GM13977 (cell line): ENCODE data around the gene TEX14.

Experiments used
- DNase-seq: peaks from one replicate; pipeline ENCODE4 v3.0.0; 2012; ENCODE audit warnings: low spot score
- CTCF ChIP-seq: IDR thresholded peaks from 2 replicates; pipeline ENCODE4 v1.5.1; 2012; ENCODE audit warnings: mild to moderate bottlenecking, control low read depth; ENCODE audit not compliant: insufficient read depth; ENCODE audit errors: extremely low read depth, missing control alignments
- in situ Hi-C: fragments of 300-500 bp; cut with MboI; formaldehyde crosslinking; loops from one replicate; pipeline ENCODE4 v1.12.0; 2022; ENCODE audit warnings: low sequenced_read_pairs, low pct_unique_long_range_greater_than_20kb, mixed read lengths, inconsistent platforms; ENCODE audit not compliant: unreplicated experiment

The TEX14 gene, protein sequence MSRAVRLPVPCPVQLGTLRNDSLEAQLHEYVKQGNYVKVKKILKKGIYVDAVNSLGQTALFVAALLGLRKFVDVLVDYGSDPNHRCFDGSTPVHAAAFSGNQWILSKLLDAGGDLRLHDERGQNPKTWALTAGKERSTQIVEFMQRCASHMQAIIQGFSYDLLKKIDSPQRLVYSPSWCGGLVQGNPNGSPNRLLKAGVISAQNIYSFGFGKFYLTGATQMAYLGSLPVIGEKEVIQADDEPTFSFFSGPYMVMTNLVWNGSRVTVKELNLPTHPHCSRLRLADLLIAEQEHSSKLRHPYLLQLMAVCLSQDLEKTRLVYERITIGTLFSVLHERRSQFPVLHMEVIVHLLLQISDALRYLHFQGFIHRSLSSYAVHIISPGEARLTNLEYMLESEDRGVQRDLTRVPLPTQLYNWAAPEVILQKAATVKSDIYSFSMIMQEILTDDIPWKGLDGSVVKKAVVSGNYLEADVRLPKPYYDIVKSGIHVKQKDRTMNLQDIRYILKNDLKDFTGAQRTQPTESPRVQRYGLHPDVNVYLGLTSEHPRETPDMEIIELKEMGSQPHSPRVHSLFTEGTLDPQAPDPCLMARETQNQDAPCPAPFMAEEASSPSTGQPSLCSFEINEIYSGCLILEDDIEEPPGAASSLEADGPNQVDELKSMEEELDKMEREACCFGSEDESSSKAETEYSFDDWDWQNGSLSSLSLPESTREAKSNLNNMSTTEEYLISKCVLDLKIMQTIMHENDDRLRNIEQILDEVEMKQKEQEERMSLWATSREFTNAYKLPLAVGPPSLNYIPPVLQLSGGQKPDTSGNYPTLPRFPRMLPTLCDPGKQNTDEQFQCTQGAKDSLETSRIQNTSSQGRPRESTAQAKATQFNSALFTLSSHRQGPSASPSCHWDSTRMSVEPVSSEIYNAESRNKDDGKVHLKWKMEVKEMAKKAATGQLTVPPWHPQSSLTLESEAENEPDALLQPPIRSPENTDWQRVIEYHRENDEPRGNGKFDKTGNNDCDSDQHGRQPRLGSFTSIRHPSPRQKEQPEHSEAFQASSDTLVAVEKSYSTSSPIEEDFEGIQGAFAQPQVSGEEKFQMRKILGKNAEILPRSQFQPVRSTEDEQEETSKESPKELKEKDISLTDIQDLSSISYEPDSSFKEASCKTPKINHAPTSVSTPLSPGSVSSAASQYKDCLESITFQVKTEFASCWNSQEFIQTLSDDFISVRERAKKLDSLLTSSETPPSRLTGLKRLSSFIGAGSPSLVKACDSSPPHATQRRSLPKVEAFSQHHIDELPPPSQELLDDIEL (N-terminal part only)

GRCh38 chr17:58691701-58692238 lies at the start of gene TEX14:
TEX14 (minus strand) TSS chr17:58692045; CDS start chr17:58652001, 40,044 bp downstream.
- in situ Hi-C loops = no loop called here
- DNase-seq = no peak
- TF ChIP-seq CTCF = no peak

GRCh38 chr17:58741121-58741625 lies 49.3 kb upstream of the TEX14 start:
- in situ Hi-C loops = no loop called here
- no peak for TF ChIP-seq CTCF
- no peak for DNase-seq

DNA sequence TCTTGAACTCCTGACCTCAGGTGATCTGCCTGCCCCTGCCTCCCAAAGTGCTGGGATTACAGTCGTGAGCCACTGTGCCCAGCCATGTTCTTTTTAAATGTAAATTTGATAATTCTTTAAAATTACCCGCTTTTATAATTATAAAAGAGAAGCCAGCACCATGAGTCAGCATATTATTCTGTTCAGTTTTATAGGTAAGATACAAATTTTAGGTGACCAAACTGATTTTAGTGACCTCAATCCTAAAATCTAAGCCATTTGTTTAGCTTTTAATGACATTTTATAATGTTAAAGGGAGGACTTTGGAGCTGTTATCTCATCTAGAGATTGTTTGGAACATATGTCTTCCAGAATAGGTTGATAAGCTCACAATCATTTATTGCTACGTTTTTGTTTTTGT lies 43.0 kb upstream of the TEX14 start:
- in situ Hi-C loops = no loop called here

DNA sequence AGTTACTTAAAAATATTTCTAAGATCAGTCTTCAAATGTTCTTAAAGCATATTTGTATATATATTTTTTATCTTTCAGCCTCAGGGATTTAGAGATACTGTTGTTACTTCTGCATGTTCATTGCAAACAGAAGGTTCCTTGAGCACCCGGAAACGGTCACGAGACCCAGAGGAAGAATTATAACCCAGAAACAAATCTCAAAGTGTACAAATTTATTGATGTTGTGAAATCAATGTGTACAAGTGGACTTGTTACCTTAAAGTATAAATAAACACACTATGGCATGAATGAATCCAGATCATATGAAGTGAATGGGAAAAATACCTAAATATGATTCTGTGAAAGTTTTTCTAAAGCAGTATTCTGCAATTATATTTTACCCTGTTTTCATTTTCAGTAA lies 42.2 kb upstream of the TEX14 start:
- TF ChIP-seq CTCF = no peak
- in situ Hi-C loops = no loop called here
- no peak for DNase-seq

More for the DNA sequence above, 43.0 kb upstream of the TEX14 start:
- TF ChIP-seq CTCF = no peak
- DNase-seq = no peak

- no peak for DNase-seq
- in situ Hi-C loops = no loop called here
- no peak for TF ChIP-seq CTCF
Measured at GRCh38 chr17:58730937-58731336, 39.1 kb upstream of the TEX14 start.
